Activated T-helper 9 cell treated with anti-CD3 and anti-CD28 coated beads, Interleukin-2, amount 50 U/mL, for 16 hours (primary cell): ENCODE results near the gene IDH3A.

Source experiments
- DNase-seq: peaks from one replicate; pipeline ENCODE4 v3.0.0-alpha.2; 2020; ENCODE audit warnings: low read depth

IDH3A gene

GRCh38 chr15:78168608-78169007, 19.4 kb downstream of the IDH3A start:
- DNase-seq: no peak

- DNase-seq: no peak
Measured at GRCh38 chr15:78170848-78171773, 21.9 kb downstream of the IDH3A start.

- no peak for DNase-seq
Measured at GRCh38 chr15:78171864-78172472, 22.8 kb downstream of the IDH3A start.

- DNase-seq: no peak
Measured at GRCh38 chr15:78174401-78174800, 25.2 kb downstream of the IDH3A start.

GRCh38 chr15:78175330-78175729, 26.2 kb downstream of the IDH3A start:
- no peak for DNase-seq

GRCh38 chr15:78177447-78177873, 28.3 kb downstream of the IDH3A start:
- no peak for DNase-seq

GRCh38 chr15:78178064-78178463, 28.9 kb downstream of the IDH3A start:
- DNase-seq: no peak

GRCh38 chr15:78179286-78179840, 30.2 kb downstream of the IDH3A start:
- DNase-seq: no peak

- DNase-seq: no peak
Measured at GRCh38 chr15:78179906-78180305, 30.7 kb downstream of the IDH3A start.

- no peak for DNase-seq
Measured at GRCh38 chr15:78182336-78182700, 33.2 kb downstream of the IDH3A start.

- DNase-seq: no peak
Measured at GRCh38 chr15:78182821-78183220, 33.7 kb downstream of the IDH3A start.

- DNase-seq: no peak
Measured at GRCh38 chr15:78192826-78193594, 43.8 kb downstream of the IDH3A start.

- no peak for DNase-seq
Measured at GRCh38 chr15:78193731-78194567, 44.8 kb downstream of the IDH3A start.

- no peak for DNase-seq
Measured at GRCh38 chr15:78194568-78194925, 45.4 kb downstream of the IDH3A start.

GRCh38 chr15:78195735-78196201, 46.6 kb downstream of the IDH3A start:
- peak; percentile 19 for DNase-seq

- DNase-seq: no peak
Measured at GRCh38 chr15:78197632-78198031, 48.5 kb downstream of the IDH3A start.

GRCh38 chr15:78200276-78200930, 51.2 kb downstream of the IDH3A start:
- DNase-seq: no peak

GRCh38 chr15:78201281-78202190, 52.4 kb downstream of the IDH3A start:
- DNase-seq: no peak

GRCh38 chr15:78203346-78204225, 54.4 kb downstream of the IDH3A start:
- DNase-seq: no peak
